SU-DHL-6 (cell line): ENCODE measurements around the gene PARVB.

Experiments
- H2AFZ ChIP-seq: fragments of 200-600 bp; sonication (generic); 2 replicates; pipeline ENCODE4 v1.6.1; 2014; ENCODE audit warnings: low read depth, mild to moderate bottlenecking, moderate library complexity, mixed read lengths, antibody characterized with exemption, low read length; ENCODE audit not compliant: severe bottlenecking
- H3F3A ChIP-seq: fragments of 200-600 bp; shearing (Covaris generic); 2 replicates; pipeline ENCODE4 v1.6.0; 2016; ENCODE audit warnings: antibody characterized with exemption, mild to moderate bottlenecking; ENCODE audit not compliant: insufficient read depth
- H3K27ac ChIP-seq: fragments of 200-600 bp; sonication (generic); 2 replicates; pipeline ENCODE4 v1.5.1; 2016; ENCODE audit warnings: low read depth, mild to moderate bottlenecking, low read length, moderate library complexity, mixed read lengths
- H3K27me3 ChIP-seq: fragments of 200-600 bp; sonication (generic), shearing (Covaris generic); 2 replicates; pipeline ENCODE4 v1.6.0; 2014; ENCODE audit warnings: mild to moderate bottlenecking, low read length
- H3K36me3 ChIP-seq: fragments of 200-600 bp; sonication (generic); 2 replicates; pipeline ENCODE4 v1.6.1; 2014; ENCODE audit warnings: mild to moderate bottlenecking, low read length, mixed read lengths
- H3K4me2 ChIP-seq: fragments of 300-600, 200-600 bp; shearing (Covaris generic), sonication (generic); 2 replicates; pipeline ENCODE4 v1.6.0; 2014; ENCODE audit warnings: low read length, low read depth, mild to moderate bottlenecking; ENCODE audit not compliant: poor library complexity, severe bottlenecking
- H3K4me3 ChIP-seq: fragments of 200-600 bp; sonication (generic); 2 replicates; pipeline ENCODE4 v1.5.1; 2014; ENCODE audit warnings: antibody characterized with exemption, low read length, mild to moderate bottlenecking, mixed read lengths; ENCODE audit not compliant: insufficient read depth, poor library complexity, severe bottlenecking
- H3K79me2 ChIP-seq: fragments of 200-600 bp; sonication (generic); 2 replicates; pipeline ENCODE4 v1.6.1; 2014; ENCODE audit warnings: mild to moderate bottlenecking, low read length, moderate library complexity; ENCODE audit not compliant: insufficient read depth
- H3K9ac ChIP-seq: fragments of 200-600 bp; sonication (generic); 2 replicates; pipeline ENCODE4 v1.7.0; 2014; ENCODE audit warnings: mild to moderate bottlenecking, low read length
- H3K9me2 ChIP-seq: fragments of 200-600 bp; sonication (generic); replicated peaks from 2 replicates; pipeline ENCODE4 v1.6.1; 2014; ENCODE audit warnings: low read length; ENCODE audit not compliant: insufficient read depth
- H3K9me3 ChIP-seq: fragments of 200-600 bp; sonication (generic); 2 replicates; pipeline ENCODE4 v1.6.1; 2014; ENCODE audit warnings: low read length, mixed read lengths; ENCODE audit not compliant: insufficient read depth
- H4K20me1 ChIP-seq: fragments of 200-600 bp; sonication (generic); 2 replicates; pipeline ENCODE4 v1.6.1; 2014; ENCODE audit warnings: low read depth, mild to moderate bottlenecking, antibody characterized with exemption, low read length, moderate library complexity, mixed read lengths
- CTCF ChIP-seq: fragments of 200-600 bp; sonication (generic); IDR thresholded peaks from one replicate; pipeline ENCODE4 v1.5.1; 2017; ENCODE audit warnings: antibody characterized with exemption, mild to moderate bottlenecking, low read length, moderate library complexity; ENCODE audit not compliant: insufficient read depth, poor library complexity, severe bottlenecking
- EZH2phosphoT487 ChIP-seq: fragments of 200-600 bp; sonication (generic), shearing (Covaris generic); conservative IDR thresholded peaks from 2 replicates; pipeline ENCODE4 v1.6.1; 2018; ENCODE audit warnings: mild to moderate bottlenecking, antibody characterized with exemption, low read length, moderate library complexity, mixed read lengths

The PARVB gene

GRCh38 chr22:44199866-44200265, 175.8 kb downstream of the PARVB start:
- Histone ChIP-seq H3K36me3 (no peaks in the 10 kb centered on the region), H3K4me3 (no peak overlapping the region), H3K27ac (no peak overlapping the region), H3F3A (no peaks in the 10 kb centered on the region), H3K4me2 (no peak overlapping the region), H2AFZ (no peak overlapping the region), H4K20me1 (no peaks in the 10 kb centered on the region), H3K9ac (no peak overlapping the region), H3K9me2 (no peaks in the 10 kb centered on the region), H3K9me3 (no peaks in the 10 kb centered on the region), H3K79me2 (no peaks in the 10 kb centered on the region), H3K27me3 (no peaks in the 10 kb centered on the region)
- TF ChIP-seq EZH2phosphoT487 (no peak), CTCF (no peak)

GRCh38 chr22:44200451-44200850, 176.3 kb downstream of the PARVB start:
- no peak overlapping the region for H2AFZ ChIP-seq
- H3K9me2 ChIP-seq = no peaks in the 10 kb centered on the region
- H3K27ac ChIP-seq = no peak overlapping the region
- no peak overlapping the region for H3K9ac ChIP-seq
- H3K79me2 ChIP-seq = no peaks in the 10 kb centered on the region
- H3K4me2 ChIP-seq = no peak overlapping the region
- H3K27me3 ChIP-seq = no peaks in the 10 kb centered on the region
- H4K20me1 ChIP-seq = no peaks in the 10 kb centered on the region
- H3F3A ChIP-seq = no peaks in the 10 kb centered on the region
- no peak overlapping the region for H3K4me3 ChIP-seq
- TF ChIP-seq EZH2phosphoT487 (no peak), CTCF (no peak)
- no peaks in the 10 kb centered on the region for H3K36me3 ChIP-seq
- no peaks in the 10 kb centered on the region for H3K9me3 ChIP-seq

GRCh38 chr22:44200855-44201550, 176.9 kb downstream of the PARVB start:
- Histone ChIP-seq H3K27me3 (no peaks in the 10 kb centered on the region), H3K79me2 (no peaks in the 10 kb centered on the region), H3K9ac (no peak overlapping the region), H3K36me3 (no peaks in the 10 kb centered on the region), H3K4me2 (no peak overlapping the region), H3K9me3 (no peaks in the 10 kb centered on the region), H3F3A (no peaks in the 10 kb centered on the region), H3K9me2 (no peaks in the 10 kb centered on the region), H4K20me1 (no peaks in the 10 kb centered on the region), H3K4me3 (no peak overlapping the region), H3K27ac (no peak overlapping the region), H2AFZ (no peak overlapping the region)
- TF ChIP-seq CTCF (no peak), EZH2phosphoT487 (no peak)
